ENCODE results near the gene DLG1.

DLG1 gene

GRCh38 chr3:197027151-197027895, 271.1 kb downstream of the DLG1 start:
- no peak for DNase-seq

GRCh38 chr3:197026481-197026866, 271.9 kb downstream of the DLG1 start:
- no peak for DNase-seq

GRCh38 chr3:197025736-197026480, 272.5 kb downstream of the DLG1 start:
- no peak for DNase-seq

- no peak for DNase-seq
Measured at GRCh38 chr3:197024881-197025735, 273.3 kb downstream of the DLG1 start.

- no peak for DNase-seq
Measured at GRCh38 chr3:197023998-197024651, 274.3 kb downstream of the DLG1 start.

GRCh38 chr3:197023241-197023997, 275.0 kb downstream of the DLG1 start:
- no peak for DNase-seq

GRCh38 chr3:197022405-197023231, 275.8 kb downstream of the DLG1 start:
- DNase-seq: no peak

- no peak for DNase-seq
Measured at GRCh38 chr3:197021729-197022404, 276.5 kb downstream of the DLG1 start.

- DNase-seq: no peak
Measured at GRCh38 chr3:197021231-197021630, 277.2 kb downstream of the DLG1 start.

GRCh38 chr3:197019535-197019934, 278.9 kb downstream of the DLG1 start:
- DNase-seq: no peak

- no peak for DNase-seq
Measured at GRCh38 chr3:197019021-197019420, 279.4 kb downstream of the DLG1 start.

- no peak for DNase-seq
Measured at GRCh38 chr3:197017003-197017402, 281.4 kb downstream of the DLG1 start.

GRCh38 chr3:197015790-197016736, 282.3 kb downstream of the DLG1 start:
- no peak for DNase-seq

- no peak for DNase-seq
Measured at GRCh38 chr3:197014942-197015575, 283.4 kb downstream of the DLG1 start.

- DNase-seq: no peak
Measured at GRCh38 chr3:197014024-197014423, 284.4 kb downstream of the DLG1 start.

GRCh38 chr3:197012540-197012883, 285.9 kb downstream of the DLG1 start:
- DNase-seq: no peak

- DNase-seq: no peak
Measured at GRCh38 chr3:197011780-197012539, 286.5 kb downstream of the DLG1 start.
